MCF 10A (cell line): ENCODE results near the gene TMEM150C. TPM values are rescaled to one million over a fixed set of nuclear protein-coding genes. Genes with fewer than 3 reads are reported as not detected.
"Not testable (repeated sequence)": the region's sequence is repeated elsewhere in the genome, so short reads cannot be mapped to it uniquely, and the experiment has no call there.

Experiments
- BruUV-seq: library from RNA; stranded (reverse); fragments of 400-500 nt; replicated peaks from 2 replicates; lab custom pipeline; 2021; lab: Mats Ljungman, UMichigan
- CTCF ChIA-PET: fragments of 300-600 bp; sonication (Branson Sonifier 250); formaldehyde crosslinking; extraction: SDS; loops from one replicate; lab custom pipeline; 2021; ENCODE audit warnings: antibody characterized with exemption, inconsistent platforms; lab: Yijun Ruan, JAX
- POLR2A ChIA-PET: fragments of 300-600, 350-650 bp; sonication (Branson Sonifier 250); formaldehyde crosslinking; extraction: SDS; loops from one replicate; lab custom pipeline; 2020; ENCODE audit warnings: antibody characterized with exemption, inconsistent platforms; lab: Yijun Ruan, JAX
- DNase-seq: peaks from one replicate; pipeline ENCODE4 v3.0.0-alpha.2; 2018; ENCODE audit not compliant: unreplicated experiment
- H3K27ac Mint-ChIP-seq: one replicate; pipeline ENCODE4 v1.8.0; 2022; ENCODE audit warnings: mild to moderate bottlenecking, low read depth, mixed read lengths; ENCODE audit not compliant: unreplicated experiment
- H3K27me3 Mint-ChIP-seq: one replicate; pipeline ENCODE4 v1.8.0; 2022; ENCODE audit warnings: mixed read lengths; ENCODE audit not compliant: insufficient read depth, unreplicated experiment
- H3K36me3 Mint-ChIP-seq: one replicate; pipeline ENCODE4 v1.8.0; 2022; ENCODE audit warnings: mild to moderate bottlenecking, moderate library complexity, mixed read lengths; ENCODE audit not compliant: insufficient read depth, unreplicated experiment
- H3K4me1 Mint-ChIP-seq: one replicate; pipeline ENCODE4 v1.8.0; 2022; ENCODE audit warnings: mixed read lengths; ENCODE audit not compliant: insufficient read depth, unreplicated experiment
- H3K4me3 Mint-ChIP-seq: one replicate; pipeline ENCODE4 v1.8.0; 2022; ENCODE audit warnings: mild to moderate bottlenecking, moderate library complexity, mixed read lengths; ENCODE audit not compliant: unreplicated experiment
- H3K9me3 Mint-ChIP-seq: one replicate; pipeline ENCODE4 v1.8.0; 2022; ENCODE audit warnings: mixed read lengths; ENCODE audit not compliant: unreplicated experiment
- intact Hi-C: fragments of 100-400 bp; cut with micrococcal nuclease; formaldehyde crosslinking; loops from 2 replicates; pipeline ENCODE4 v1.14.1; 2022
- total RNA-seq: library from RNA; stranded (reverse); gene quantifications from 2 replicates; pipeline ENCODE4 v1.2.3, GENCODE V29; 2022
- TF ChIP-seq, protein P1 (sequence below): fragments of 200-600 bp; IDR thresholded peaks from one replicate; pipeline ENCODE4 v1.8.0; 2022; ENCODE audit warnings: antibody characterized with exemption, mild to moderate bottlenecking; ENCODE audit not compliant: unreplicated experiment

The TMEM150C gene
- total RNA-seq, 1 experiment from 2014 or later = not detected

DNA sequence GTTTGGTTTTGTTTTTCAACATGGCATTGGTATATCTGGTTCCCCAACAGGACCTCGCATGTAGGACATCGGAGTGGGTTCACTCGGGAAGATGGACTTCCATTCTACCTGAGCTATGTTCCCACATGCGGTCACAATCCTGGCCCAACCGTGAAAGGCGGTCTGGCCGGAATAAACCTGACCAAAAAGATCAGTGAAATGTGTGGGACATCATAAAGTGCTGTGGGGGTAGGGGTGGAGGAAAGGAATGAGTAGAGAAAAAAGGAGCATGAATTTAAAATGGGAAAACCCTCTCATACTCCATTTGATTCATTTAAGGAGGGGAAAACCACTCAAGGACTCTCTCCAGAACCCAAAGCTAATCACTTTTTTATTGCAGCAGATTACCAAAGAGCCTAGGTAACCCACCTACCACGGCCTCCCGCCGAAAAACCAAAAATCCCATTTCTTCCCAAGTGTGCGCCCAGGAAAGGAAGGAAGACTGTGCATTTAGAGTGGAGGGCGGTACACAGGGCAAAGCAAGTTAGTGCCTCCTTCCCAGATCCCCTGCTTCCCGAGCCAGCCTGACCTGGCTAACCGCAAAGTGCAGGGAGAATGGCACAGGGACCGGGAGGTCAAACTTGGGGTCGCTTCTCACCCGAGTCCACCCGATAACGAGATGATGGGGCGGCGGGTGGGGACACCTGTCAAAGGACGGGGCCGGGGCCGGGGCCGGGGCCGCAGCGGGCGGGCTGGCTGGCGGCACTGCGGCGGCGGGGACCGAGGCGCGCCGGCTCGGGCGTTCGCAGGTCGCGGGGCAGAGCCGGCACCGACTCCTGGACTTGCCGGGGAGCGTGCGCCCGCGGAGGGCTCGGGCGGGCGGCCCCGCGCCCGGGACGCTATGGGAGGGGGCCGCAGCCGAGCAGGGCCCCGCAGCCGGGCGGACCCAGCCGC, 669 bp downstream of the TMEM150C start:
- BruUV-seq = no TSS peak
- DNase-seq = no peak
- H3K9me3 Mint-ChIP-seq = no peaks in the 10 kb centered on the region
- H3K36me3 Mint-ChIP-seq = no peaks in the 10 kb centered on the region
- H3K4me3 Mint-ChIP-seq = peak overlapping the region; percentile 67
- intact Hi-C loops = no loop called here
- no peaks in the 10 kb centered on the region for H3K4me1 Mint-ChIP-seq
- CTCF ChIA-PET = interaction anchor here (0.7 to 1.2 kb wide), 5 partner anchors 10 to 337 kb away, joined by 3 to 7 read pairs (median 4); no protein-coding TSS in a partner anchor
- TF ChIP-seq, protein P1, sequence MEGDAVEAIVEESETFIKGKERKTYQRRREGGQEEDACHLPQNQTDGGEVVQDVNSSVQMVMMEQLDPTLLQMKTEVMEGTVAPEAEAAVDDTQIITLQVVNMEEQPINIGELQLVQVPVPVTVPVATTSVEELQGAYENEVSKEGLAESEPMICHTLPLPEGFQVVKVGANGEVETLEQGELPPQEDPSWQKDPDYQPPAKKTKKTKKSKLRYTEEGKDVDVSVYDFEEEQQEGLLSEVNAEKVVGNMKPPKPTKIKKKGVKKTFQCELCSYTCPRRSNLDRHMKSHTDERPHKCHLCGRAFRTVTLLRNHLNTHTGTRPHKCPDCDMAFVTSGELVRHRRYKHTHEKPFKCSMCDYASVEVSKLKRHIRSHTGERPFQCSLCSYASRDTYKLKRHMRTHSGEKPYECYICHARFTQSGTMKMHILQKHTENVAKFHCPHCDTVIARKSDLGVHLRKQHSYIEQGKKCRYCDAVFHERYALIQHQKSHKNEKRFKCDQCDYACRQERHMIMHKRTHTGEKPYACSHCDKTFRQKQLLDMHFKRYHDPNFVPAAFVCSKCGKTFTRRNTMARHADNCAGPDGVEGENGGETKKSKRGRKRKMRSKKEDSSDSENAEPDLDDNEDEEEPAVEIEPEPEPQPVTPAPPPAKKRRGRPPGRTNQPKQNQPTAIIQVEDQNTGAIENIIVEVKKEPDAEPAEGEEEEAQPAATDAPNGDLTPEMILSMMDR = no peak
- no peak overlapping the region for H3K27ac Mint-ChIP-seq
- POLR2A ChIA-PET = no interaction called here
- peaks cover 38% of the 10 kb centered on the region for H3K27me3 Mint-ChIP-seq

DNA sequence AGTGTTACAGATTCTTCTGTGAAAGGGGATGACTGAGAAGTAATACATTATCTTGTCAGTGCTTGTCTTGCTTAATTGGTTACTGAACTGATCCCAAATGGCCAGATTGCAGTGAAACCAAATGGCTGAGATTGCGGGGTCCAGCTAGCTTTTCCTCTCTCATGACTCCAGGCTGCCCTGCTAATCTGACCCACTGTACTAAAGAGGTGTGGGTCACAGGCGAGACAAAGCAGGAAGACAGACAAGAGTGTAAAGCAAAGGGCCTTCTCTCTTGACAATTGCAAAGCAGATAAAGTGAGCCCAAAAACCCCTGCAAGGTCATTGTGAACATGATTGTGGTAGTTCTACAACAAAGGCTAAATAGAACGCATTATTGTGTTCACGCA, 2.1 kb downstream of the TMEM150C start:
- ChIA-PET POLR2A (interaction anchor here (0.7 kb wide), 1 partner anchor 97 kb away, joined by 3 read pairs; no protein-coding TSS in a partner anchor), CTCF (interaction anchor here (0.7 to 1.0 kb wide), 2 partner anchors 12 to 98 kb away, joined by 3 to 4 read pairs; no protein-coding TSS in a partner anchor)
- TF ChIP-seq, protein P1 = no peak
- peaks cover 38% of the 10 kb centered on the region for H3K27me3 Mint-ChIP-seq
- H3K9me3 Mint-ChIP-seq = no peaks in the 10 kb centered on the region
- no peak for DNase-seq
- H3K4me1 Mint-ChIP-seq = no peaks in the 10 kb centered on the region
- intact Hi-C loops = no loop called here
- no TSS peak for BruUV-seq
- H3K27ac Mint-ChIP-seq = no peak overlapping the region
- no peak overlapping the region for H3K4me3 Mint-ChIP-seq
- H3K36me3 Mint-ChIP-seq = no peaks in the 10 kb centered on the region

- POLR2A ChIA-PET, H3K4me1 Mint-ChIP-seq, BruUV-seq, intact Hi-C loops, H3K9me3 Mint-ChIP-seq, CTCF ChIA-PET, H3K27ac Mint-ChIP-seq, DNase-seq, H3K4me3 Mint-ChIP-seq, H3K36me3 Mint-ChIP-seq: not testable (repeated sequence)
- H3K27me3 Mint-ChIP-seq = peaks cover 38% of the 10 kb centered on the region
Observed at GRCh38 chr4:82559090-82559734, 2.6 kb downstream of the TMEM150C start.

- BruUV-seq = no TSS peak
- H3K27ac Mint-ChIP-seq = no peak overlapping the region
- intact Hi-C loops = no loop called here
- peaks cover 4% of the 10 kb centered on the region for H3K9me3 Mint-ChIP-seq
- H3K4me1 Mint-ChIP-seq = no peaks in the 10 kb centered on the region
- H3K36me3 Mint-ChIP-seq = no peaks in the 10 kb centered on the region
- POLR2A ChIA-PET = interaction anchor here (1.1 kb wide), 1 partner anchor 14 kb away, joined by 4 read pairs; no protein-coding TSS in a partner anchor
- TF ChIP-seq, protein P1 = no peak
- H3K27me3 Mint-ChIP-seq = peaks cover 3% of the 10 kb centered on the region
- no peak overlapping the region for H3K4me3 Mint-ChIP-seq
- CTCF ChIA-PET = interaction anchor here (0.6 kb wide), 1 partner anchor 48 kb away, joined by 4 read pairs; no protein-coding TSS in a partner anchor
- DNase-seq = peak; percentile 8
Observed at GRCh38 chr4:82555276-82555675, 6.5 kb downstream of the TMEM150C start.
